OCI-LY1 (cell line): Measurements from ENCODE around the gene TMEM150C.

Experiments
- H2AFZ ChIP-seq: fragments of 200-600 bp; sonication (generic), shearing (Covaris generic); 2 replicates; pipeline ENCODE4 v1.6.0; 2014; ENCODE audit warnings: antibody characterized with exemption, mild to moderate bottlenecking, low read length
- H3F3A ChIP-seq: fragments of 200-600 bp; sonication (generic), shearing (Covaris generic); 2 replicates; pipeline ENCODE4 v1.6.0; 2014; ENCODE audit warnings: mild to moderate bottlenecking, antibody characterized with exemption, low read length, moderate library complexity; ENCODE audit not compliant: insufficient read depth
- H3K27ac ChIP-seq: fragments of 200-600 bp; sonication (generic); 2 replicates; pipeline ENCODE4 v1.5.1; 2014; ENCODE audit warnings: low read length, mixed run types, mild to moderate bottlenecking, low read depth; ENCODE audit not compliant: poor library complexity, severe bottlenecking
- H3K27me3 ChIP-seq: fragments of 200-600 bp; sonication (generic); 2 replicates; pipeline ENCODE4 v1.6.0; 2014; ENCODE audit warnings: antibody characterized with exemption, mild to moderate bottlenecking, low read length, moderate library complexity; ENCODE audit not compliant: insufficient read depth
- H3K36me3 ChIP-seq: fragments of 200-600 bp; sonication (generic); 2 replicates; pipeline ENCODE4 v1.6.1; 2014; ENCODE audit warnings: mild to moderate bottlenecking, antibody characterized with exemption, low read length, moderate library complexity, mixed read lengths; ENCODE audit not compliant: insufficient read depth
- H3K4me1 ChIP-seq: fragments of 200-600 bp; sonication (generic); 2 replicates; pipeline ENCODE4 v1.5.1; 2014; ENCODE audit warnings: mild to moderate bottlenecking, low read length, moderate library complexity; ENCODE audit not compliant: insufficient read depth, severe bottlenecking
- H3K4me2 ChIP-seq: fragments of 200-600 bp; sonication (generic), shearing (Covaris generic); 2 replicates; pipeline ENCODE4 v1.6.1; 2014; ENCODE audit warnings: low read length
- H3K4me3 ChIP-seq: fragments of 200-600 bp; sonication (generic); 2 replicates; pipeline ENCODE4 v1.5.1; 2014; ENCODE audit warnings: low read length, low read depth, mild to moderate bottlenecking, mixed read lengths; ENCODE audit not compliant: poor library complexity, severe bottlenecking
- H3K79me2 ChIP-seq: fragments of 200-600 bp; shearing (Covaris generic); 2 replicates; pipeline ENCODE4 v1.6.1; 2016; ENCODE audit warnings: mixed run types, low read length, mixed read lengths; ENCODE audit not compliant: insufficient read depth
- H3K9ac ChIP-seq: fragments of 200-600 bp; sonication (generic), shearing (Covaris generic); 2 replicates; pipeline ENCODE4 v1.6.1; 2014; ENCODE audit warnings: mild to moderate bottlenecking, low read length, mixed read lengths
- H3K9me2 ChIP-seq: fragments of 200-600 bp; sonication (generic), shearing (Covaris generic); 2 replicates; pipeline ENCODE4 v1.6.1; 2014; ENCODE audit warnings: low read depth, mild to moderate bottlenecking, low read length, mixed read lengths
- H3K9me3 ChIP-seq: fragments of 200-600 bp; shearing (Covaris generic); 2 replicates; pipeline ENCODE4 v1.6.1; 2014; ENCODE audit warnings: low read length, mixed read lengths
- H4K20me1 ChIP-seq: fragments of 200-600 bp; sonication (generic), shearing (Covaris generic); 2 replicates; pipeline ENCODE4 v1.6.0; 2016; ENCODE audit warnings: mild to moderate bottlenecking, low read length; ENCODE audit not compliant: insufficient read depth
- CTCF ChIP-seq: fragments of 200-600 bp; sonication (generic), shearing (Covaris generic); IDR thresholded peaks from 2 replicates; pipeline ENCODE4 v1.5.1; 2017; ENCODE audit warnings: mild to moderate bottlenecking, antibody characterized with exemption, low read length, moderate library complexity, mixed read lengths
- EZH2 ChIP-seq: fragments of 200-600 bp; sonication (generic), shearing (Covaris generic); IDR thresholded peaks from 2 replicates; pipeline ENCODE4 v1.8.0; 2017; ENCODE audit warnings: borderline replicate concordance, mixed run types, mild to moderate bottlenecking, antibody characterized with exemption, low read length, moderate library complexity, mixed read lengths

The TMEM150C gene

GRCh38 chr4:82436780-82437179 is 125.0 kb downstream of the TMEM150C start:
- no peaks in the 10 kb centered on the region for H3K27me3 ChIP-seq
- no peaks in the 10 kb centered on the region for H3F3A ChIP-seq
- peaks cover 95% of the 10 kb centered on the region for H3K79me2 ChIP-seq
- H3K4me2 ChIP-seq: no peak overlapping the region
- no peak overlapping the region for H2AFZ ChIP-seq
- TF ChIP-seq CTCF: no peak
- no peak for TF ChIP-seq EZH2
- no peaks in the 10 kb centered on the region for H3K9me2 ChIP-seq
- no peaks in the 10 kb centered on the region for H4K20me1 ChIP-seq
- H3K9ac ChIP-seq: no peak overlapping the region
- H3K27ac ChIP-seq: no peak overlapping the region
- peaks cover 14% of the 10 kb centered on the region for H3K4me1 ChIP-seq
- H3K9me3 ChIP-seq: no peaks in the 10 kb centered on the region; the same call in 1 of the 2 replicates
- H3K36me3 ChIP-seq: peaks cover 84% of the 10 kb centered on the region
- H3K4me3 ChIP-seq: no peak overlapping the region

- H2AFZ ChIP-seq: no peak overlapping the region
- no peaks in the 10 kb centered on the region; the same call in 1 of the 2 replicates for H3K9me3 ChIP-seq
- H3K9me2 ChIP-seq: no peaks in the 10 kb centered on the region
- no peak overlapping the region for H3K4me3 ChIP-seq
- no peak overlapping the region for H3K4me2 ChIP-seq
- peaks cover 20% of the 10 kb centered on the region for H3K4me1 ChIP-seq
- no peak for TF ChIP-seq EZH2
- TF ChIP-seq CTCF: no peak
- peaks cover 96% of the 10 kb centered on the region for H3K79me2 ChIP-seq
- no peak overlapping the region for H3K9ac ChIP-seq
- no peak overlapping the region for H3K27ac ChIP-seq
- no peaks in the 10 kb centered on the region for H4K20me1 ChIP-seq
- H3K27me3 ChIP-seq: no peaks in the 10 kb centered on the region
- H3K36me3 ChIP-seq: peaks cover 79% of the 10 kb centered on the region
- H3F3A ChIP-seq: no peaks in the 10 kb centered on the region
These were observed 125.7 kb downstream of the TMEM150C start for GRCh38 chr4:82436130-82436529.

- no peaks in the 10 kb centered on the region for H3F3A ChIP-seq
- H3K27ac ChIP-seq: no peak overlapping the region
- TF ChIP-seq CTCF (no peak), EZH2 (no peak)
- H3K9ac ChIP-seq: no peak overlapping the region
- H2AFZ ChIP-seq: no peak overlapping the region
- no peaks in the 10 kb centered on the region for H3K9me2 ChIP-seq
- no peaks in the 10 kb centered on the region for H3K27me3 ChIP-seq
- H3K4me3 ChIP-seq: no peak overlapping the region
- H3K79me2 ChIP-seq: peaks cover 88% of the 10 kb centered on the region
- peaks cover 20% of the 10 kb centered on the region for H3K4me1 ChIP-seq
- H3K4me2 ChIP-seq: no peak overlapping the region
- no peaks in the 10 kb centered on the region; the same call in 1 of the 2 replicates for H3K9me3 ChIP-seq
- H3K36me3 ChIP-seq: peaks cover 67% of the 10 kb centered on the region
- H4K20me1 ChIP-seq: no peaks in the 10 kb centered on the region
These were observed 126.8 kb downstream of the TMEM150C start for GRCh38 chr4:82434949-82435348.
